ENCODE results near the gene MLLT1. TPM values are rescaled to one million over a fixed set of nuclear protein-coding genes. Genes with fewer than 3 reads are reported as not detected.

The MLLT1 gene
- total and polyA plus RNA-seq, 12 donors: 21.4 to 48.3 (median 31.7) TPM

DNA sequence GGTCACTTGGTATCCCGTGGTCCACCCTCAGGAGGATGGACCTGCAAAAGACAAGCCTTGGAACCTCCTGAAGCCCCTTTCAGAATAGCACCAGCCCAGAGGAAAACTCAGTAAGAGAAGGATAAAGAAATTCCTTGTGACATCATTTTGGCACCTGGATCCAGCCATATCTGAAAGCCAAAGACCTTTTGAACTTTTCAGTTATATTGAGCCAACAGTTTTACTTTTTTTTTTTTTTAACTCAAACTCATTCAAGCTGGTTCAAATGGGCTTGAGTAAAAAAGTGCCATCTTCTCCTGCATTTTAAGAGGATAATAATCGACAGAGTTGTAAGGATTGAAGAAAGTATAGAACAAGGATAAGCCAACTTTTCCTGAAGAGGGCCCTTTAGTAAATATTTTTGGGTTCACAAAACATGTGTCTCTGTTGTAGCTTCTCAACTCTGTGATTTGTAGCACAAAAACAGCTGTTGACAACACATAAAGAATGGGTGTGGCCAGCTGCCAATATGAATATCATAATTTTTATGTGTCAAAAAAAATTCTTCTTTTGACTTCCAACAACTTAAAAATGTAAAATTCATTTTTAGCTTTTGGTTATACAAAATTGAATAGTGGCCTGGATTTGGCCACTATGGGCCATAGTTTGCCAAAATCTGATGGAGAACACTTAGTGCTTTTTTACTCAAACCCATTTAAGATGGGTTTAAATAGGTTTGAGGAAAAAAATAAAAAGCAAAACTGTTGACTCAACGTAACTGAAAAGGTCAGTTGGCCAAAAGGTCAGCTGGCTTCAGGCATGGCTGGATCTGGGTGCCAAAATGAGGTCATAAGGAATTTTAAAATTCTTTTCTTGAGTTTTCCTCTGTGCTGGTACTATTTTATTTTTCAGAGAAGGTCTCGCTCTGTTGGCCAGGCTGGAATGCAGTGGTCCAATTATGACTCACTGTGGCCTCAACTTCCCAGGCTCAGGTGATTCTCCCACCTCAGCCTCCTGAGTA is 93.6 kb downstream of the MLLT1 start:
- ATAC-seq (peak in 1 of 8 donors; percentile 29), DNase-seq (no peak)
- no peak overlapping the region for H3K27ac ChIP-seq
- no peak overlapping the region for H3K4me3 ChIP-seq
- intact Hi-C loops (cut with DNase I): no loop called here
- H3K4me1 ChIP-seq: no peaks in the 10 kb centered on the region
- H3K27me3 ChIP-seq: peaks cover 0 to 19% (median 10%) of the 10 kb centered on the region in 7 donors
- TF ChIP-seq, protein P1, sequence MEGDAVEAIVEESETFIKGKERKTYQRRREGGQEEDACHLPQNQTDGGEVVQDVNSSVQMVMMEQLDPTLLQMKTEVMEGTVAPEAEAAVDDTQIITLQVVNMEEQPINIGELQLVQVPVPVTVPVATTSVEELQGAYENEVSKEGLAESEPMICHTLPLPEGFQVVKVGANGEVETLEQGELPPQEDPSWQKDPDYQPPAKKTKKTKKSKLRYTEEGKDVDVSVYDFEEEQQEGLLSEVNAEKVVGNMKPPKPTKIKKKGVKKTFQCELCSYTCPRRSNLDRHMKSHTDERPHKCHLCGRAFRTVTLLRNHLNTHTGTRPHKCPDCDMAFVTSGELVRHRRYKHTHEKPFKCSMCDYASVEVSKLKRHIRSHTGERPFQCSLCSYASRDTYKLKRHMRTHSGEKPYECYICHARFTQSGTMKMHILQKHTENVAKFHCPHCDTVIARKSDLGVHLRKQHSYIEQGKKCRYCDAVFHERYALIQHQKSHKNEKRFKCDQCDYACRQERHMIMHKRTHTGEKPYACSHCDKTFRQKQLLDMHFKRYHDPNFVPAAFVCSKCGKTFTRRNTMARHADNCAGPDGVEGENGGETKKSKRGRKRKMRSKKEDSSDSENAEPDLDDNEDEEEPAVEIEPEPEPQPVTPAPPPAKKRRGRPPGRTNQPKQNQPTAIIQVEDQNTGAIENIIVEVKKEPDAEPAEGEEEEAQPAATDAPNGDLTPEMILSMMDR (IDR thresholded peaks at IDR 0.05): no peak
- WGBS, 2 donors: 66 to 70% methylated on average over 4 of the region's 4 CpGs
- H3K9me3 ChIP-seq: peaks cover 0 to 22% (median 0%) of the 10 kb centered on the region in 11 donors
- no peaks in the 10 kb centered on the region for H3K36me3 ChIP-seq

DNA sequence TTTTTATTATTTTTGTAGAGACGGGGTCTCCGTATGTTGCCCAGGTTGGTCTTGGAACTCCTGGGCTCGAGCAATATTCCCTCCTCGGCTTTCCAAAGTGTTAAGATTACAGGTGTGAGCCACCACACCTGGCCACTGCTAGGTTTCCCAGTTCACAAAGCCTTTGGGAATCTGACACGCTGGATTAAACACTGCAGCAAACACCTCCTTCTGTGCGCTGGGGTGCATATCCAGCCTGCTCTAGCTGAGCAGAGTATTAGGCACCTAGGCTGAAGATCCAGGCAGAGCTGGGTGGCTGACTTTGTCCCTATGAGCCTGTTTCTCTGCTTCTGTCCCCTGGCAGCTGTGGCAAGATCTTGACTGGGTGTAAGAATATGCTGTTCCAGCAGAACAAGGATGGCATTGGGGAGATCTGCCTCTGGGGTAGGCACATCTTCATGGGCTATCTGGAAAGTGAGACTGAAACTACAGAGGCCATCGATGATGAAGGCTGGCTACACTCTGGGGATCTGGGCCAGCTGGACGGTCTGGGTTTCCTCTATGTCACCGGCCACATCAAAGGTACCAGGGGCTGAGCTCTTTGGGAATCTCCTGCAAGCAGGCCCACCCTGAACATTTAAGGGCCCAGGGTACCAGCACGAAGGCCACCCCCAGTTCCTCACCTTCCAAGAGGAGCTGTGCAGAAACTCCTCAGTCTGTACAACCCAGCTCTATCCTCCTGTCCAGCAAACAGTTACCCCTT is 94.5 kb downstream of the MLLT1 start:
- WGBS, 2 donors: 81% methylated on average over 10 of the region's 10 CpGs
- intact Hi-C loops (cut with DNase I): no loop called here

DNA sequence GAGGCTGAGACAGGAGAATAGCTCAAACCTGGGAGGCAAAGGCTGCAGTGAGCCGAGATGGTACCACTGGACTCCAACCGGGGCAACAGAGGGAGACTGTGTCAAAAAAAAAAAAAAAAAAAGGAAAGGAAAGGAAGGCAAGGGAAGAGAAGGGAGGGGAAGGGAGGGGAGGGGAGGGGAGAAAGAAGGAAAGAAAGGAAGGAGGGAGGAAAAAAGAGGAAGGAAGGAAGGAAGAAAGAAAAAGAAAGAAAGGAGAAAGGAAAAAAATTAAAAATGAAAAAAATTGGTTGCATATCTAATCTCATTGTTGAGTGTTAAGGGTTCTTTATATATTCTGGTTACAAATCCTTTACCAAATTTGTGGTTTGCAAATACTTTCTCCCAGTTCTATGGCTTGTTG is 98.7 kb downstream of the MLLT1 start:
- 79% methylated on average over 2 of the region's 2 CpGs for WGBS, 2 donors
- DNase-seq (no peak), ATAC-seq (no peak)
- no peaks in the 10 kb centered on the region for H3K4me1 ChIP-seq
- peaks cover 0 to 24% (median 18%) of the 10 kb centered on the region in 7 donors for H3K27me3 ChIP-seq
- intact Hi-C loops (cut with DNase I): no loop called here
- no peaks in the 10 kb centered on the region for H3K9me3 ChIP-seq
- TF ChIP-seq, protein P1 (IDR thresholded peaks at IDR 0.05): no peak
- no peaks in the 10 kb centered on the region for H3K36me3 ChIP-seq
- H3K27ac ChIP-seq: no peak overlapping the region
- H3K4me3 ChIP-seq: no peak overlapping the region

More for the DNA sequence above, 94.5 kb downstream of the MLLT1 start:
- TF ChIP-seq, protein P1 (IDR thresholded peaks at IDR 0.05): no peak
- H3K4me3 ChIP-seq: no peak overlapping the region
- DNase-seq (no peak), ATAC-seq (no peak)
- H3K36me3 ChIP-seq: no peaks in the 10 kb centered on the region
- no peak overlapping the region for H3K27ac ChIP-seq
- no peaks in the 10 kb centered on the region for H3K4me1 ChIP-seq
- H3K9me3 ChIP-seq: peaks cover 0 to 22% (median 0%) of the 10 kb centered on the region in 11 donors
- H3K27me3 ChIP-seq: peaks cover 0 to 19% (median 10%) of the 10 kb centered on the region in 7 donors

DNA sequence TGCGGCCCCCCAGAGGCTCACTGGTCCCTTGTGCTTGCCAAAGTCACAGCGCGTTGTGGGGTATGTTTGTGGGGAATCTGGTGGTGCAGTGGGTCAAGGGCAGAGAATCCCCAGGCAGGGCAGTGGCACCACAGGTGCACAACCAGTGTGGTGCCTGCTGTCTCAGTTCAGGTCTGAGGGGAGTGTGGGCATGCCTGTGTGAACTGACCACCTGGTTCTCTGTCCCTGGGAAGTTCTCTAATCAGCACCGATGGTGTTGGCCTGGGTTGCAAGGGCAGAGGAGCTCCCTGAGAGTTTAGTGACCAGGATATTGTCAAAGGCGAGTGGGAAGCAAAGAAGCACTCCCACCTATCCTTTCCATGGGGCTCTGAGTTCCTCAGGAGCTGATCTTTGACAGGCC is 106.6 kb downstream of the MLLT1 start:
- Histone ChIP-seq H3K4me3 (no peak overlapping the region), H3K27me3 (peaks cover 0 to 22% (median 0%) of the 10 kb centered on the region in 7 donors), H3K9me3 (peaks cover 0 to 24% (median 1%) of the 10 kb centered on the region in 11 donors), H3K4me1 (no peaks in the 10 kb centered on the region), H3K36me3 (no peaks in the 10 kb centered on the region), H3K27ac (no peak overlapping the region)
- intact Hi-C loops (cut with DNase I): no loop called here
- TF ChIP-seq, protein P1 (IDR thresholded peaks at IDR 0.05): no peak
- no peak for DNase-seq
- no peak for ATAC-seq
- 76 to 79% methylated on average over 5 of the region's 5 CpGs for WGBS, 2 donors
